Effector memory CD4-positive, alpha-beta T cell (primary cell): Measurements from ENCODE around the gene LONRF3.
"Not testable (repeated sequence)": the region's sequence is repeated elsewhere in the genome, so short reads cannot be mapped to it uniquely, and the experiment has no call there.

Experiments used
- DNase-seq, 3 donors: peaks; one replicate each; pipeline ENCODE4 v3.0.0-alpha.2; 2020
- H3K27ac ChIP-seq: 2 replicates; pipeline ENCODE4 v1.7.0; 2013; ENCODE audit warnings: mild to moderate bottlenecking, low read length, moderate library complexity; ENCODE audit not compliant: insufficient read depth, poor library complexity, severe bottlenecking
- H3K27me3 ChIP-seq: replicated peaks from 2 replicates; pipeline ENCODE4 v1.7.0; 2013; ENCODE audit warnings: mild to moderate bottlenecking, low read length; ENCODE audit not compliant: insufficient read depth, control insufficient read depth, poor library complexity, severe bottlenecking
- H3K36me3 ChIP-seq: 2 replicates; pipeline ENCODE4 v1.7.0; 2013; ENCODE audit warnings: mild to moderate bottlenecking, low read length, moderate library complexity; ENCODE audit not compliant: control insufficient read depth, insufficient read depth
- H3K4me1 ChIP-seq: 2 replicates; pipeline ENCODE4 v1.7.0; 2013; ENCODE audit warnings: low read length, mild to moderate bottlenecking; ENCODE audit not compliant: control insufficient read depth, insufficient read depth, poor library complexity, severe bottlenecking
- H3K4me3 ChIP-seq: 2 replicates; pipeline ENCODE4 v1.7.0; 2013; ENCODE audit warnings: low read length, low read depth, mild to moderate bottlenecking; ENCODE audit not compliant: insufficient read depth, poor library complexity, severe bottlenecking
- H3K9me3 ChIP-seq: 2 replicates; pipeline ENCODE4 v1.7.0; 2013; ENCODE audit warnings: mild to moderate bottlenecking, low read length, moderate library complexity; ENCODE audit not compliant: control insufficient read depth

The LONRF3 gene

DNA sequence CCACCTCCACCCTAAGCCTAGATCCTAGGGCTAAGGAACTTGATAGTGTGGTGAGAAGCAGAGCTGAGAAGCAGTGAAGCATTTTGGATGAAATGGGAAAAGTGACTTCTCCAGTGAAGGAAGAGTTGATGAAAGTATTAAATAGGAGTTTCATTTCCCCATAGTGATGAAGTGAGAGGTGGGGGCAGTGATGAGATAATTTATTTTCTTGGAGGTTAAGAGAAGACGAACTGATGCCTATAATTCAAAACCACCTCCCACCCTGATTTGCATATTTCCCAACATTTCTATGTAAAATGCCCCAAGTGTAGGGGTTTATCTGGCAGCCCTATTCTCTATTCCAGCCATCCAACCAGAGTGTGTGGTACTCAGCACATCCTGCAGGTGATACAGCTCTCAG, 6.3 kb downstream of the LONRF3 start:
- H3K4me3 ChIP-seq, result no peak overlapping the region
- H3K36me3 ChIP-seq, result no peaks in the 10 kb centered on the region
- H3K4me1 ChIP-seq, result no peaks in the 10 kb centered on the region
- no peaks in the 10 kb centered on the region for H3K9me3 ChIP-seq
- H3K27me3 ChIP-seq, result no peaks in the 10 kb centered on the region
- H3K27ac ChIP-seq, result no peak overlapping the region
- no peak for DNase-seq

DNA sequence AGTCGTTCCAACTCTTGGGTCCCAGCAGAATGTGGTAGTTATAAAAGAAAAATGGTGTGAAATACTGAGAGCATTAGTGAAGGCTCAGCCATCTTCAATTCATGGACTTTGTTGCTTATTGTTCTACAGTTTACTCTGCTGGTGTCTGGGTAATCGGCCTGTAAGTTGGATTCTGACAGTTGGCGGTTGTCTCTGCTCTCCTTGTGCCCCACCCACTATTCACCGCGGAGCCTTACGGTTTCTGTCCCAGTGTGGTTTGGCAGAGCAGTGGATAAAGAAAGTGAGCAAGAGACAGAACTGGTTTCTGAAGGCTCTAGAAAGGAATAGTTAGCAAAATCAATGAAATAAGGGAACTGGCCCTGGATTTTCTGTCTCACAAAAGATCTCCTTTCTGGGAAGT, 9.1 kb downstream of the LONRF3 start:
- Histone ChIP-seq H3K27me3 (no peaks in the 10 kb centered on the region), H3K9me3 (no peaks in the 10 kb centered on the region), H3K27ac (no peak overlapping the region), H3K36me3 (peaks cover 3% of the 10 kb centered on the region), H3K4me3 (no peak overlapping the region), H3K4me1 (no peaks in the 10 kb centered on the region)
- DNase-seq, result no peak

DNA sequence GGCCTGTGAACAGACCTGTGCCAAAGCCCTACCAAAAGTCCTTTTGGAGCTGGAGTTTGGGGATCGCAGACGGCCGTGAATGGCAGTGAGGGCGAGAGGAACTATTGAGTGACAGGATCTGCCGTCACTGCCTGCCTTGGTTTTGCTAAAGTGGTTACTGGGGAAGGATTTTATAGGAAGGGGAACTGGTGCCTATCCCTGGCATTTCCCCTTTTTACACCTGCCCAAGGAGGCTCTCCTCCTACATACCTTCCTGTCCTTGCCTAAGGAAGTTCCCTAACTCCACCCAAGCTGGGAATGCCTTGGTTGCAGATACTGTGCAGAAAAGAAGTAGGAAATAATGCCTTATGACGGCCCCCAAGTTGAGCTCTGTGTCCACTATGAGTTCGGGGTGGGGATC, 14.5 kb downstream of the LONRF3 start:
- Histone ChIP-seq H3K36me3 (peaks cover 7% of the 10 kb centered on the region), H3K4me3 (no peak overlapping the region), H3K27ac (no peak overlapping the region), H3K9me3 (no peaks in the 10 kb centered on the region), H3K27me3 (no peaks in the 10 kb centered on the region), H3K4me1 (no peaks in the 10 kb centered on the region)
- DNase-seq, result no peak

DNA sequence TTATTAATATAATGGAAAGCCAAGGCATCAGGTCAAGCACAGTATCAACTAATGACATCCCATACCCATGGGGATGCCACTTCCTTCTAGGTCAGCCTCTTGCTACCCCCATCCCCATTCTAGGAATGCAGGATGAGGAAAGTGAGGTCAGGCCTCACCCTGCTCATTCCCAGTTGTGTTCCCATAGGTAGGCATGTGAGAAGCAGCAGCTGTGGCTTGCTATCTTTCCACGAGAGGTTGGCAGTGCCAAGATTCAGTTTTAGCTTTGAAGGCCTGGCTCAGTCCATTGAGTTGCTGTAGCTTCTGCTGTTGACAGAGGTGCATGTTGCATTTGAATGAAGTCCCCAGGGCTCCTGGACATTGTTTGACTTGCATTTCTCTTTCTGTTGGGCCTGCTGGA, 15.5 kb downstream of the LONRF3 start:
- no peaks in the 10 kb centered on the region for H3K9me3 ChIP-seq
- no peaks in the 10 kb centered on the region for H3K4me1 ChIP-seq
- H3K4me3 ChIP-seq, result no peak overlapping the region
- DNase-seq, result no peak
- H3K27me3 ChIP-seq, result no peaks in the 10 kb centered on the region
- peaks cover 7% of the 10 kb centered on the region for H3K36me3 ChIP-seq
- H3K27ac ChIP-seq, result no peak overlapping the region

DNA sequence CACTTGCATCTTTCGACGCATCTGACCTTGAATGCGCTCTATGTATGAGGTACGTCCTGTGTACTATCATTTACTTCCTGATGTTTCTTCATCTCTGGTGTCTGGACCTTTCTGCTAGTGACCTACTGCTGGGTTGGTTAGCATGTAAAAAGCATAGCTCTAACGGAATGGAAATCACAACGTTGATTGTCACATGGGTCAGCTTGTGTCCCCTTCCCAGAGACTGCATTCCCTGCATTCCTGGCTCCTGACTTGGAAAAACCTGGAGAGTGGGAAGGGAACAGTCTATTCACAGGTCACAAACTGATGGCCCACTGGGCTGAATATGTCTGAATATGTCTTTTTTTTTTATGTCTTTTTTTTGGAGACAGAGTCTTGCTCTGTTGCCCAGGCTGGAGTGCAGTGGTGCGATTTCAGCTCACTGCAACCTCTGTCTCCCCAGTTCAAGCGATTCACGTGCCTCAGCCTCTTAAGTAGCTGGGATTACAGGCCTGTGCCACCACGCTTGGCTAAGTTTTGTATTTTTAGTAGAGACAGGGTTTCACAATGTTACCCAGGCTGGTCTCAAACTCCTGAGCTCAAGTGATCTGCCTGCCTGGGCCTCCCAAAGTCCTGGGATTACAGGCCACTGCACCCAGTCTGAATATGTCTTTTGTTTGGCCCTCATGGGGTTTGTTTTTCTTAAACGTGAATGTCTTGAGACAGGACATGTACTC, 16.3 kb downstream of the LONRF3 start:
- Histone ChIP-seq H3K9me3 (no peaks in the 10 kb centered on the region), H3K36me3 (peaks cover 7% of the 10 kb centered on the region), H3K4me3 (no peak overlapping the region), H3K27ac (no peak overlapping the region), H3K4me1 (no peaks in the 10 kb centered on the region), H3K27me3 (no peaks in the 10 kb centered on the region)
- DNase-seq, result no peak

DNA sequence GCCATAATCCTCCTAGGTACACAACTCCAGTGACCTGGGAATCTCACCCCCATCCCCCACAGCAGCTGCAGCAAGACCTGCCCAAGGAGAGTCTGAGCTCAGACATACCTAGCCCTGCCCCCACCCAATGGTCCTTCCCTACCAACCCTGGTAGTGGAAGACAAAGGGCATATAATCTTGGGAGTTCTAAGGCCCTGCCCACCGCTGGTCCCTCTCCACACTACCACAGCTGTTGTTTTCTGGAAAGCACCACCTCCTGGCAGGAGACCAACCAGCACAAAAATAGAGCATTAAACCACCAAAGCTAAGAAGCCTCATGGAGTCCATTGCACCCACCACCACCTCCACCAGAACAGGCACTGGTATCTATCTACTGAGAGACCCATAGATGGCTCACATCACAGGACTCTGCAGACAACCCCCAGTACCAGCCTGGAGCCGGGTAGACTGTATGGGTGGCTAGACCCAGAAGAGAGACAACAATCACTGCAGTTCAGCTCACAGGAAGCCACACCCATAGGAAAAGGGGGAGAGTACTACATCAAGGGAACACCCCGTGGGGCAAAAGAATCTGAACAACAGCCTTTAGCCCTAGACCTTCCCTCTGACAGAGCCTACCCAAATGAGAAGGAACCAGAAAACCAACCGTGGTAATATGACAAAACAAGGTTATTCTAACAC, 18.2 kb downstream of the LONRF3 start:
- H3K4me3 ChIP-seq, H3K27me3 ChIP-seq, H3K4me1 ChIP-seq, H3K27ac ChIP-seq, H3K36me3 ChIP-seq, H3K9me3 ChIP-seq: not testable (repeated sequence)
- peak in 1 of 3 donors; percentile 5 for DNase-seq

DNA sequence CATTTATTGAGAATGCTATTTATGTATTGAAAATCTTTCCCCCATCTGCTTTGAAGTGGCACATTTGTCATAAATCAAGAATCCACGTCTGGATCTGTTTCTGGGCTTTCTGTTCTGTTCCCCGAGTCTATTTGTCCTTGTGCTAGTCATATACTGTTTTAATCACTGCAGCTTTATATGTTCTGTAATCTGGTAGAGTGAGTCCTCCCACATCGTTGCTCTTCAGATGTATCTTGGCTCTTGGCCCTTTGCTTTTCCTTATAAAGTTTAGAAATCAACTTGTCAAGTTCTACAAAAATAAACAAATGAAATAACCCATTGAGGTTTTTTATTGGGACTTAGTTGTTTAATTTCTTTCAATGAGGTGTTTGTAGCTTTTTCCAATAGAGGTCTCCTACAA, 29.0 kb downstream of the LONRF3 start:
- Histone ChIP-seq H3K27me3 (no peaks in the 10 kb centered on the region), H3K36me3 (no peaks in the 10 kb centered on the region), H3K4me1 (no peaks in the 10 kb centered on the region), H3K4me3 (no peak overlapping the region), H3K9me3 (no peaks in the 10 kb centered on the region), H3K27ac (no peak overlapping the region)
- DNase-seq, result no peak

DNA sequence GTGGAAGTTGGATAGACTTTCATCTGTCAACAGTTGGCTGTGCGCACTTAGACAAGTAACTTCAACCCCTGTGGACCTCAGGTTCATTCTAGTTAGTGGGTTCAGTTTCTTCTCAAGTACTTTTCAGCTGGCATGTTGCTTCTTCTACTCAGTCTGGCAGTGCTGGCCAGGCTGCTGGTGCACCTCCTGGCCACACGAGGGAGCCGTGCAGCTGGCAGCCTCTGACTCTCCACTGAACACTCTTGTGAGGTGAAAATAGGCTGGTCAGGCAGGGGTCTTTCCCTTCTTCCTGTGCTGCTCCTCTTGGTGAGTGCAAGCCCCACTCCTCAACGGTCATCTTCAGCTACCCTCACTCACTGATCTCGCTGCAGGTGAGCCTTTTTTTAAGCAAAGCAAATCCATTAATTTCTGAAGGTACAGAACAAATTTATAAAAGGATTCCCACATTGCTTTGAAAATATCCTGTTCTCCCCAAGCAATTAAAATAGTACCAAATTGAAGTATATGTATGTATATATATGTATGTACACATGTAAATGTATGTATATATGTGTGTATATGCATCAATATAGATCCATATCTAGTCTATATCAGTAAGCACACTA, 30.6 kb downstream of the LONRF3 start:
- no peak overlapping the region for H3K27ac ChIP-seq
- peak in 2 of 3 donors; percentile 16 to 17 for DNase-seq
- H3K27me3 ChIP-seq, result no peaks in the 10 kb centered on the region
- H3K4me3 ChIP-seq, result no peak overlapping the region
- H3K4me1 ChIP-seq, result no peaks in the 10 kb centered on the region
- H3K9me3 ChIP-seq, result no peaks in the 10 kb centered on the region
- H3K36me3 ChIP-seq, result peaks cover 4% of the 10 kb centered on the region

DNA sequence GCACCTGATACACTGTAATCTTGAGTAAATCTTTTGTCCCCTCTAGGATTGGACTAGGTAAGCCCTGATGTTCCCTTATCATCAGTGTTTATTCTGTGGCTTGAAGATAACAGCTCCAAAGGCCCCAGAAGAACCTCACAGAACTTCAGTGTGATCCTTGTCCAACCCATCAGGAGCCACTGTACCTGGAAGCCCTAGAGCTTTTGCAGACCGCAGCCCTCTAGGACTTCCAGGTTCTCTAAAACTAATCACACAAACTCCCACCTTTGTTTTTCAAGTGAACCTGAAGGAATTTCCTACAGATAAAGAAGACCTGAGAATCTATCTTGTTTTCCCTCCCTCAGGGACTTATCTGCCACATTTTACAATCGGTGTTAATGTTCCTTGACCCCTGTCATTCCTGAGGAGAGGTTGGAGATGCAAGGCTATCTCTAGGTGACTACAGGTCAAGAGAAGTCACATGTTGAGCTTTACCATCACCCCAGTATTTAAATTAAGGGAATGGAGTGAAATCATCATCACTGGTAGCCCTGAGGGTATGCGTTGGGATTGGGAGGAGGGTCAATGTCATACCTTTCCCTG, 32.9 kb downstream of the LONRF3 start:
- H3K27ac ChIP-seq, result no peak overlapping the region

More for the DNA sequence above, 32.9 kb downstream of the LONRF3 start:
- no peak for DNase-seq
- Histone ChIP-seq H3K36me3 (peaks cover 4% of the 10 kb centered on the region), H3K4me3 (no peak overlapping the region), H3K27me3 (no peaks in the 10 kb centered on the region), H3K9me3 (no peaks in the 10 kb centered on the region), H3K4me1 (no peaks in the 10 kb centered on the region)
